HG03064 (cell line): ENCODE measurements around the gene USP22.
"Not testable (repeated sequence)": the region's sequence is repeated elsewhere in the genome, so short reads cannot be mapped to it uniquely, and the experiment has no call there.

ENCODE experiments used
- ATAC-seq: cut with Tn5 transposase; IDR thresholded peaks from one replicate; pipeline ENCODE4 v1.9.1; 2021; ENCODE audit warnings: low read depth; ENCODE audit not compliant: unreplicated experiment

The USP22 gene

GRCh38 chr17:21053056-21053455 is 10.2 kb upstream of the USP22 start:
- ATAC-seq = not testable (repeated sequence)

- ATAC-seq = no peak
Measured at GRCh38 chr17:21049457-21049856, 6.6 kb upstream of the USP22 start.

- ATAC-seq = no peak
Measured at GRCh38 chr17:21046216-21046615, 3.4 kb upstream of the USP22 start.

- ATAC-seq = no peak
Measured at GRCh38 chr17:21044971-21045370, 2.2 kb upstream of the USP22 start.

- peak; percentile 71 for ATAC-seq
Measured at GRCh38 chr17:21043296-21044232, 753 bp upstream of the USP22 start.

GRCh38 chr17:21041741-21042457 is 912 bp downstream of the USP22 start:
- ATAC-seq = no peak

- no peak for ATAC-seq
Measured at GRCh38 chr17:21039839-21040575, 2.8 kb downstream of the USP22 start.

- no peak for ATAC-seq
Measured at GRCh38 chr17:21037117-21037803, 5.6 kb downstream of the USP22 start.

GRCh38 chr17:21036361-21036881 is 6.4 kb downstream of the USP22 start:
- no peak for ATAC-seq

GRCh38 chr17:21035406-21035805 is 7.4 kb downstream of the USP22 start:
- no peak for ATAC-seq

GRCh38 chr17:21034340-21035235 is 8.2 kb downstream of the USP22 start:
- no peak for ATAC-seq

- no peak for ATAC-seq
Measured at GRCh38 chr17:21033350-21033749, 9.5 kb downstream of the USP22 start.

- no peak for ATAC-seq
Measured at GRCh38 chr17:21031756-21032396, 10.9 kb downstream of the USP22 start.

- no peak for ATAC-seq
Measured at GRCh38 chr17:21030375-21030774, 12.4 kb downstream of the USP22 start.

GRCh38 chr17:21029515-21029914 is 13.3 kb downstream of the USP22 start:
- ATAC-seq = no peak

- ATAC-seq = no peak
Measured at GRCh38 chr17:21029036-21029435, 13.8 kb downstream of the USP22 start.

- no peak for ATAC-seq
Measured at GRCh38 chr17:21028192-21028591, 14.6 kb downstream of the USP22 start.

GRCh38 chr17:21027031-21027430 is 15.8 kb downstream of the USP22 start:
- ATAC-seq = no peak

GRCh38 chr17:21025451-21025850 is 17.4 kb downstream of the USP22 start:
- ATAC-seq = no peak
